Neuronal stem cell (in vitro differentiated cells): Measurements from ENCODE around the gene KCNAB2.

Experiments
- DNase-seq: peaks from one replicate; pipeline ENCODE4 v3.0.0-alpha.2; 2013; ENCODE audit warnings: low spot score
- H2AFZ ChIP-seq: one replicate; pipeline ENCODE4 v1.6.1; 2013; ENCODE audit warnings: mild to moderate bottlenecking, low read length, inconsistent platforms
- H2AK5ac ChIP-seq: 2 replicates; pipeline ENCODE4 v1.6.1; 2013; ENCODE audit warnings: low read depth, mild to moderate bottlenecking, inconsistent platforms, low read length, moderate library complexity, mixed read lengths
- H2BK120ac ChIP-seq: 2 replicates; pipeline ENCODE4 v1.6.1; 2013; ENCODE audit warnings: low read depth, mild to moderate bottlenecking, inconsistent platforms, low read length, moderate library complexity, mixed read lengths
- H2BK12ac ChIP-seq: one replicate; pipeline ENCODE4 v1.6.1; 2013; ENCODE audit warnings: low read length, inconsistent platforms
- H2BK15ac ChIP-seq: 2 replicates; pipeline ENCODE4 v1.6.1; 2013; ENCODE audit warnings: mild to moderate bottlenecking, low read length, inconsistent platforms, mixed read lengths
- H2BK5ac ChIP-seq: one replicate; pipeline ENCODE4 v1.6.1; 2013; ENCODE audit warnings: inconsistent platforms, mild to moderate bottlenecking, low read length, moderate library complexity
- H3K14ac ChIP-seq: one replicate; pipeline ENCODE4 v1.6.1; 2013; ENCODE audit warnings: low read length, inconsistent platforms
- H3K18ac ChIP-seq: 2 replicates; pipeline ENCODE4 v1.6.1; 2013; ENCODE audit warnings: low read length, inconsistent platforms
- H3K23ac ChIP-seq: 2 replicates; pipeline ENCODE4 v1.6.1; 2013; ENCODE audit warnings: low read depth, mild to moderate bottlenecking, mixed read lengths, low read length, inconsistent platforms; ENCODE audit not compliant: poor library complexity
- H3K27ac ChIP-seq: replicated peaks from 3 replicates; pipeline ENCODE4 v1.5.1; 2013; ENCODE audit warnings: low read length, inconsistent platforms
- H3K27me3 ChIP-seq, 3 experiments: 2 replicates each; pipeline ENCODE4 v1.6.1; 2013; ENCODE audit warnings: low read length in 3 of 3, mild to moderate bottlenecking in 2 of 3, inconsistent platforms in 1 of 3, low read depth in 1 of 3, mixed read lengths in 1 of 3, moderate library complexity in 1 of 3; ENCODE audit not compliant: control insufficient read depth in 3 of 3, insufficient read depth in 3 of 3
- H3K36me3 ChIP-seq, 2 donors: replicated peaks in 1 of 2; 2 replicates each; pipeline ENCODE4 v1.6.1; 2013; ENCODE audit warnings: low read length in 2 of 2; ENCODE audit not compliant: control insufficient read depth in 2 of 2, insufficient read depth in 2 of 2
- H3K4ac ChIP-seq: 2 replicates; pipeline ENCODE4 v1.6.1; 2013; ENCODE audit warnings: inconsistent platforms, mild to moderate bottlenecking, low read length, moderate library complexity
- H3K4me1 ChIP-seq, 2 donors: 1 replicate in 1 of 2; 2 replicates in 1 of 2; pipeline ENCODE4 v1.6.1; 2013; ENCODE audit warnings: low read length in 2 of 2, low read depth in 1 of 2; ENCODE audit not compliant: control insufficient read depth in 2 of 2, insufficient read depth in 1 of 2
- H3K4me2 ChIP-seq: one replicate; pipeline ENCODE4 v1.6.1; 2013; ENCODE audit warnings: mild to moderate bottlenecking, low read length, inconsistent platforms; ENCODE audit not compliant: insufficient read depth, poor library complexity, severe bottlenecking
- H3K4me3 ChIP-seq, 2 donors: 2 replicates each; pipeline ENCODE4 v1.5.1; 2013; ENCODE audit warnings: low read length in 2 of 2, mild to moderate bottlenecking in 2 of 2, inconsistent platforms in 1 of 2, moderate library complexity in 1 of 2
- H3K79me1 ChIP-seq: one replicate; pipeline ENCODE4 v1.6.1; 2013; ENCODE audit warnings: low read depth, mild to moderate bottlenecking, inconsistent platforms, low read length, moderate library complexity
- H3K9ac ChIP-seq: one replicate; pipeline ENCODE4 v1.6.1; 2013; ENCODE audit warnings: mild to moderate bottlenecking, low read depth, low read length, inconsistent platforms; ENCODE audit not compliant: poor library complexity
- H3K9me3 ChIP-seq, 2 donors: replicated peaks in 1 of 2; 2 replicates each; pipeline versions ENCODE3 to v1.6.1; 2013; ENCODE audit warnings: low read length in 2 of 2, mild to moderate bottlenecking in 2 of 2, inconsistent platforms in 1 of 2, low read depth in 1 of 2, mixed read lengths in 1 of 2, moderate library complexity in 1 of 2; ENCODE audit not compliant: control insufficient read depth in 2 of 2, insufficient read depth in 1 of 2
- H4K8ac ChIP-seq: one replicate; pipeline ENCODE4 v1.6.1; 2013; ENCODE audit warnings: low read depth, mild to moderate bottlenecking, inconsistent platforms, low read length, moderate library complexity
- H4K91ac ChIP-seq: one replicate; pipeline ENCODE4 v1.6.1; 2013; ENCODE audit warnings: low read length, low read depth, mild to moderate bottlenecking, inconsistent platforms; ENCODE audit not compliant: poor library complexity
- WGBS, 2 donors: extraction: QIAGEN DNeasy Blood & Tissue Kit; methylation state at CpG; one replicate each; pipeline ENCODE4 v1.1.7; 2013; ENCODE audit warnings: missing lambda C conversion rate in 2 of 2, mixed read lengths in 1 of 2; ENCODE audit not compliant: insufficient read length in 2 of 2, insufficient replicate concordance in 1 of 2; ENCODE audit errors: extremely low coverage in 2 of 2; 5-methylcytosine and 5-hydroxymethylcytosine counted together

Gene KCNAB2

GRCh38 chr1:6087958-6088357 is 42.3 kb downstream of the KCNAB2 start:
- no peak overlapping the region for H4K91ac ChIP-seq
- no peak overlapping the region for H2AFZ ChIP-seq
- no peak overlapping the region for H3K4me3 ChIP-seq
- no peak overlapping the region for H3K27ac ChIP-seq
- no peak overlapping the region for H3K9ac ChIP-seq
- peaks cover 0 to 11% of the 10 kb centered on the region in 2 donors for H3K4me1 ChIP-seq
- H3K36me3 ChIP-seq, result no peaks in the 10 kb centered on the region
- WGBS, 2 donors, result no CpG with 5 or more reads among the region's 6 CpGs
- H3K79me1 ChIP-seq, result no peaks in the 10 kb centered on the region
- no peaks in the 10 kb centered on the region for H3K9me3 ChIP-seq
- no peak overlapping the region for H3K4me2 ChIP-seq
- no peak overlapping the region for H2BK120ac ChIP-seq
- H4K8ac ChIP-seq, result no peak overlapping the region
- H3K23ac ChIP-seq, result no peak overlapping the region
- H2BK12ac ChIP-seq, result no peak overlapping the region
- H3K14ac ChIP-seq, result no peak overlapping the region
- no peak overlapping the region for H2BK5ac ChIP-seq
- peaks cover 0 to 48% (median 0%) of the 10 kb centered on the region in 3 experiments for H3K27me3 ChIP-seq
- no peak overlapping the region for H3K18ac ChIP-seq
- H3K4ac ChIP-seq, result no peak overlapping the region
- no peak for DNase-seq
- no peak overlapping the region for H2BK15ac ChIP-seq
- H2AK5ac ChIP-seq, result no peak overlapping the region

GRCh38 chr1:6088956-6089355 is 43.3 kb downstream of the KCNAB2 start:
- Histone ChIP-seq H3K4me3 (no peak overlapping the region), H3K4me1 (peaks cover 0 to 2% of the 10 kb centered on the region in 2 donors), H3K9ac (no peak overlapping the region)

GRCh38 chr1:6090288-6090687 is 44.6 kb downstream of the KCNAB2 start:
- Histone ChIP-seq H3K4ac (no peak overlapping the region), H3K9ac (no peak overlapping the region), H4K8ac (no peak overlapping the region), H3K14ac (peak overlapping the region; percentile 56), H2BK5ac (no peak overlapping the region), H3K36me3 (no peaks in the 10 kb centered on the region), H3K79me1 (no peaks in the 10 kb centered on the region), H3K27ac (no peak overlapping the region), H2AK5ac (peak overlapping the region; percentile 81), H3K23ac (no peak overlapping the region), H3K4me2 (no peak overlapping the region), H3K4me1 (no peaks in the 10 kb centered on the region), H2BK15ac (no peak overlapping the region), H2BK120ac (no peak overlapping the region), H3K27me3 (peaks cover 0 to 51% (median 0%) of the 10 kb centered on the region in 3 experiments), H2BK12ac (no peak overlapping the region), H3K4me3 (no peak overlapping the region), H2AFZ (no peak overlapping the region), H3K9me3 (no peaks in the 10 kb centered on the region), H3K18ac (peak overlapping the region; percentile 64), H4K91ac (no peak overlapping the region)
- DNase-seq, result no peak
- WGBS, 2 donors, result no CpG with 5 or more reads among the region's 18 CpGs

More at GRCh38 chr1:6088956-6089355, 43.3 kb downstream of the KCNAB2 start:
- H2AFZ ChIP-seq, result no peak overlapping the region
- no peak overlapping the region for H3K23ac ChIP-seq
- H4K91ac ChIP-seq, result no peak overlapping the region
- H3K36me3 ChIP-seq, result no peaks in the 10 kb centered on the region
- WGBS, 2 donors, result no CpG with 5 or more reads among the region's 19 CpGs
- H3K79me1 ChIP-seq, result no peaks in the 10 kb centered on the region
- no peak overlapping the region for H2BK15ac ChIP-seq
- no peak for DNase-seq
- H3K9me3 ChIP-seq, result no peaks in the 10 kb centered on the region
- H3K4me2 ChIP-seq, result no peak overlapping the region
- no peak overlapping the region for H4K8ac ChIP-seq
- H2BK12ac ChIP-seq, result no peak overlapping the region
- no peak overlapping the region for H3K27ac ChIP-seq
- no peak overlapping the region for H3K4ac ChIP-seq
- no peak overlapping the region for H2AK5ac ChIP-seq
- peaks cover 0 to 51% (median 0%) of the 10 kb centered on the region in 3 experiments for H3K27me3 ChIP-seq
- no peak overlapping the region for H2BK120ac ChIP-seq
- H2BK5ac ChIP-seq, result no peak overlapping the region
- H3K14ac ChIP-seq, result peak overlapping the region; percentile 9
- H3K18ac ChIP-seq, result peak overlapping the region; percentile 52

- Histone ChIP-seq H3K27ac (no peak overlapping the region), H3K14ac (no peak overlapping the region), H3K4me2 (no peak overlapping the region), H2AK5ac (peak overlapping the region; percentile 88), H3K27me3 (peaks cover 0 to 44% (median 0%) of the 10 kb centered on the region in 3 experiments), H3K9ac (no peak overlapping the region), H3K4me1 (no peaks in the 10 kb centered on the region), H3K9me3 (no peaks in the 10 kb centered on the region), H3K4me3 (no peak overlapping the region), H2BK15ac (no peak overlapping the region), H4K91ac (no peak overlapping the region), H2AFZ (no peak overlapping the region), H4K8ac (no peak overlapping the region), H3K23ac (peak overlapping the region; percentile 65), H3K18ac (no peak overlapping the region), H3K36me3 (no peaks in the 10 kb centered on the region), H2BK120ac (no peak overlapping the region), H2BK5ac (no peak overlapping the region), H3K4ac (no peak overlapping the region), H3K79me1 (peaks cover 1% of the 10 kb centered on the region), H2BK12ac (no peak overlapping the region)
- WGBS, 2 donors, result no CpG with 5 or more reads among the region's 25 CpGs
- DNase-seq, result no peak
These were observed 45.5 kb downstream of the KCNAB2 start for GRCh38 chr1:6090996-6091822.
